H9 (cell line): Measurements from ENCODE around the gene CD28. TPM values are rescaled to one million over a fixed set of nuclear protein-coding genes. Genes with fewer than 3 reads are reported as not detected.

Source experiments
- DNase-seq: peaks from one replicate; pipeline ENCODE4 v3.0.0-alpha.2; 2017
- H2AFZ ChIP-seq: one replicate; pipeline ENCODE4 v1.6.1; 2013; ENCODE audit warnings: mild to moderate bottlenecking, low read length, control low read depth, moderate library complexity
- H2AK5ac ChIP-seq: 2 replicates; pipeline ENCODE4 v1.6.1; 2013; ENCODE audit warnings: low read length, control low read depth, mixed read lengths; ENCODE audit not compliant: insufficient read length
- H2BK120ac ChIP-seq: one replicate; pipeline ENCODE4 v1.6.1; 2013; ENCODE audit warnings: low read depth, mild to moderate bottlenecking, low read length, control low read depth, inconsistent platforms; ENCODE audit not compliant: poor library complexity, severe bottlenecking
- H2BK12ac ChIP-seq: 2 replicates; pipeline ENCODE4 v1.6.1; 2013; ENCODE audit warnings: low read length, control low read depth, mixed read lengths, low read depth; ENCODE audit not compliant: insufficient read length
- H2BK15ac ChIP-seq: 2 replicates; pipeline ENCODE4 v1.6.1; 2013; ENCODE audit warnings: low read depth, low read length, control low read depth
- H2BK20ac ChIP-seq: one replicate; pipeline ENCODE4 v1.6.1; 2013; ENCODE audit warnings: low read depth, mild to moderate bottlenecking, low read length, control low read depth, inconsistent platforms; ENCODE audit not compliant: poor library complexity, severe bottlenecking
- H2BK5ac ChIP-seq: 2 replicates; pipeline ENCODE4 v1.6.1; 2013; ENCODE audit warnings: low read length, control low read depth, mixed read lengths; ENCODE audit not compliant: insufficient read length
- H3K14ac ChIP-seq: 2 replicates; pipeline ENCODE4 v1.6.1; 2013; ENCODE audit warnings: low read length, control low read depth; ENCODE audit not compliant: insufficient read depth
- H3K18ac ChIP-seq: 2 replicates; pipeline ENCODE4 v1.6.1; 2013; ENCODE audit warnings: low read depth, mild to moderate bottlenecking, mixed read lengths, low read length, control low read depth; ENCODE audit not compliant: insufficient read length
- H3K23ac ChIP-seq: 2 replicates; pipeline ENCODE4 v1.6.1; 2013; ENCODE audit warnings: low read length, control low read depth, mixed read lengths, low read depth; ENCODE audit not compliant: insufficient read length
- H3K23me2 ChIP-seq: 2 replicates; pipeline ENCODE4 v1.6.1; 2013; ENCODE audit warnings: low read depth, mild to moderate bottlenecking, mixed read lengths, low read length, control low read depth; ENCODE audit not compliant: insufficient read length, poor library complexity, severe bottlenecking
- H3K27ac ChIP-seq: 2 replicates; pipeline ENCODE4 v1.5.1; 2013; ENCODE audit warnings: low read length, control low read depth, mixed read lengths, low read depth; ENCODE audit not compliant: insufficient read length
- H3K27me3 ChIP-seq: 2 replicates; pipeline ENCODE4 v1.6.1; 2013; ENCODE audit warnings: low read length, control low read depth, inconsistent platforms; ENCODE audit not compliant: insufficient read depth
- H3K4ac ChIP-seq: 2 replicates; pipeline ENCODE4 v1.6.1; 2013; ENCODE audit warnings: low read depth, mild to moderate bottlenecking, control low read depth, inconsistent platforms, low read length, moderate library complexity
- H3K4me1 ChIP-seq: 2 replicates; pipeline ENCODE4 v1.6.1; 2013; ENCODE audit warnings: low read length, control low read depth, inconsistent platforms; ENCODE audit not compliant: insufficient read depth
- H3K4me2 ChIP-seq: 2 replicates; pipeline ENCODE4 v1.6.1; 2013; ENCODE audit warnings: low read length, control low read depth, mixed read lengths; ENCODE audit not compliant: insufficient read length, insufficient read depth
- H3K56ac ChIP-seq: 2 replicates; pipeline ENCODE4 v1.6.1; 2013; ENCODE audit warnings: low read depth, mild to moderate bottlenecking, mixed read lengths, low read length, control low read depth; ENCODE audit not compliant: insufficient read length
- H3K79me1 ChIP-seq: 2 replicates; pipeline ENCODE4 v1.6.1; 2013; ENCODE audit warnings: low read depth, mild to moderate bottlenecking, moderate library complexity, low read length, control low read depth, inconsistent platforms; ENCODE audit not compliant: insufficient read depth, poor library complexity, severe bottlenecking
- H3K79me2 ChIP-seq: 2 replicates; pipeline ENCODE4 v1.6.1; 2013; ENCODE audit warnings: low read length, control low read depth, inconsistent platforms; ENCODE audit not compliant: insufficient read depth
- H3K9ac ChIP-seq: 2 replicates; pipeline ENCODE4 v1.6.1; 2013; ENCODE audit warnings: low read length, control low read depth, mixed read lengths; ENCODE audit not compliant: insufficient read length; ENCODE audit errors: extremely low read depth
- H3K9me3 ChIP-seq: one replicate; pipeline ENCODE4 v1.6.1; 2013; ENCODE audit warnings: low read depth, low read length, inconsistent platforms; ENCODE audit not compliant: control insufficient read depth
- H3T11ph ChIP-seq: one replicate; pipeline ENCODE4 v1.6.1; 2013; ENCODE audit warnings: mild to moderate bottlenecking, low read length, control low read depth, inconsistent platforms
- H4K20me1 ChIP-seq: one replicate; pipeline ENCODE4 v1.6.1; 2013; ENCODE audit not compliant: control insufficient read depth, insufficient read length, insufficient read depth
- H4K5ac ChIP-seq: 2 replicates; pipeline ENCODE4 v1.6.1; 2013; ENCODE audit warnings: low read depth, mild to moderate bottlenecking, mixed read lengths, low read length, control low read depth; ENCODE audit not compliant: insufficient read length
- H4K8ac ChIP-seq: replicated peaks from 2 replicates; pipeline ENCODE4 v1.6.1; 2013; ENCODE audit warnings: low read length, control low read depth, mixed read lengths, low read depth; ENCODE audit not compliant: insufficient read length
- H4K91ac ChIP-seq: 2 replicates; pipeline ENCODE4 v1.6.1; 2013; ENCODE audit warnings: low read depth, mild to moderate bottlenecking, moderate library complexity, mixed read lengths, low read length, control low read depth; ENCODE audit not compliant: insufficient read length
- H3K27ac Mint-ChIP-seq, 3 experiments: 2 replicates in 2 of 3; 3 replicates in 1 of 3; pipeline ENCODE4 v1.8.0; 2020 to 2021; ENCODE audit warnings: mixed read lengths in 3 of 3, mild to moderate bottlenecking in 1 of 3, moderate library complexity in 1 of 3
- H3K27me3 Mint-ChIP-seq: 2 replicates; pipeline ENCODE4 v1.8.0; 2021; ENCODE audit warnings: low read depth, mild to moderate bottlenecking, moderate library complexity, mixed read lengths
- H3K36me3 Mint-ChIP-seq, 3 experiments: 2 replicates in 2 of 3; 3 replicates in 1 of 3; pipeline ENCODE4 v1.8.0; 2020 to 2021; ENCODE audit warnings: low read depth in 3 of 3, mixed read lengths in 3 of 3; ENCODE audit not compliant: insufficient read depth in 1 of 3
- H3K4me1 Mint-ChIP-seq, 2 experiments: 2 replicates each; pipeline ENCODE4 v1.8.0; 2020; ENCODE audit warnings: mixed read lengths in 2 of 2
- H3K4me3 Mint-ChIP-seq, 2 experiments: 2 replicates in 1 of 2; 3 replicates in 1 of 2; pipeline ENCODE4 v1.8.0; 2020 to 2021; ENCODE audit warnings: mild to moderate bottlenecking in 2 of 2, mixed read lengths in 2 of 2, moderate library complexity in 1 of 2
- H3K9me3 Mint-ChIP-seq, 2 experiments: 2 replicates in 1 of 2; 3 replicates in 1 of 2; pipeline ENCODE4 v1.8.0; 2020; ENCODE audit warnings: mild to moderate bottlenecking in 2 of 2, mixed read lengths in 2 of 2, moderate library complexity in 1 of 2
- total RNA-seq: library from RNA; stranded (reverse); gene quantifications from 2 replicates; pipeline ENCODE4 v1.2.1, GENCODE V29; 2021
- TF ChIP-seq, protein P1 (sequence below): fragments of 200-600 bp; sonication (generic); conservative IDR thresholded peaks from 3 replicates; pipeline ENCODE4 v1.8.0; 2021; ENCODE audit warnings: antibody characterized with exemption, mild to moderate bottlenecking

The CD28 gene
- total RNA-seq, 1 experiment from 2014 or later: not detected

DNA sequence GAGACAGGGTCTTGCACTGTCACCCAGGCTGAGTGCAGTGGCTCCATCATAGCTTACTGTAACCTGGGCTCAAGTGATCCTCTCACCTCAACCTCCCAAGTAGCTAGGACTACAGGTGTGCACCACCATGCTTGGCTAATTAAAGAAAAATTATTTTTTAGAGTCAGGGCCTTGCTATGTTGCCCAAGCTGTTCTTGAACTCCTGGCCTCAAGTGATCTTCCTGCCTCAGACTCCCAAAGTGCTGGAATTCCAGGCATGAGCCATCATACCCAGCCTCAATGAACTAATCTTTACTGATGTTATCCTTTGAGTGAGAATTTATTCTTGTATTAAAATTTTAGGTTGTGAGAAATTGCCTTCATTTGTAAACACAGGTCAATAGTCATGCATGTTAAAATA lies 27.0 kb upstream of the CD28 start:
- H3K27me3 ChIP-seq: no peaks in the 10 kb centered on the region
- no peak overlapping the region for H2AK5ac ChIP-seq
- Mint-ChIP-seq H3K9me3 (no peaks in the 10 kb centered on the region), H3K4me3 (no peak overlapping the region), H3K27ac (no peak overlapping the region), H3K27me3 (peaks cover 4% of the 10 kb centered on the region), H3K4me1 (peaks cover 0 to 5% of the 10 kb centered on the region in 2 experiments; a peak in 1 of 4 replicates), H3K36me3 (no peaks in the 10 kb centered on the region)
- no peak overlapping the region for H3K9ac ChIP-seq
- TF ChIP-seq, protein P1, sequence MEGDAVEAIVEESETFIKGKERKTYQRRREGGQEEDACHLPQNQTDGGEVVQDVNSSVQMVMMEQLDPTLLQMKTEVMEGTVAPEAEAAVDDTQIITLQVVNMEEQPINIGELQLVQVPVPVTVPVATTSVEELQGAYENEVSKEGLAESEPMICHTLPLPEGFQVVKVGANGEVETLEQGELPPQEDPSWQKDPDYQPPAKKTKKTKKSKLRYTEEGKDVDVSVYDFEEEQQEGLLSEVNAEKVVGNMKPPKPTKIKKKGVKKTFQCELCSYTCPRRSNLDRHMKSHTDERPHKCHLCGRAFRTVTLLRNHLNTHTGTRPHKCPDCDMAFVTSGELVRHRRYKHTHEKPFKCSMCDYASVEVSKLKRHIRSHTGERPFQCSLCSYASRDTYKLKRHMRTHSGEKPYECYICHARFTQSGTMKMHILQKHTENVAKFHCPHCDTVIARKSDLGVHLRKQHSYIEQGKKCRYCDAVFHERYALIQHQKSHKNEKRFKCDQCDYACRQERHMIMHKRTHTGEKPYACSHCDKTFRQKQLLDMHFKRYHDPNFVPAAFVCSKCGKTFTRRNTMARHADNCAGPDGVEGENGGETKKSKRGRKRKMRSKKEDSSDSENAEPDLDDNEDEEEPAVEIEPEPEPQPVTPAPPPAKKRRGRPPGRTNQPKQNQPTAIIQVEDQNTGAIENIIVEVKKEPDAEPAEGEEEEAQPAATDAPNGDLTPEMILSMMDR: no peak
- H3K14ac ChIP-seq: no peak overlapping the region
- no peaks in the 10 kb centered on the region for H3K79me1 ChIP-seq
- H2AFZ ChIP-seq: no peak overlapping the region
- H3T11ph ChIP-seq: no peak overlapping the region
- H2BK12ac ChIP-seq: no peak overlapping the region
- H4K5ac ChIP-seq: no peak overlapping the region
- no peaks in the 10 kb centered on the region for H3K79me2 ChIP-seq
- no peak overlapping the region for H3K23ac ChIP-seq
- H3K4me2 ChIP-seq: no peak overlapping the region
- no peak for DNase-seq
- H3K4ac ChIP-seq: no peak overlapping the region
- no peak overlapping the region for H2BK5ac ChIP-seq
- H4K8ac ChIP-seq: no peak overlapping the region
- no peak overlapping the region for H3K18ac ChIP-seq
- no peaks in the 10 kb centered on the region for H4K20me1 ChIP-seq
- H3K23me2 ChIP-seq: no peaks in the 10 kb centered on the region
- H3K9me3 ChIP-seq: no peaks in the 10 kb centered on the region
- no peaks in the 10 kb centered on the region for H3K4me1 ChIP-seq
- H2BK15ac ChIP-seq: no peak overlapping the region
- H2BK20ac ChIP-seq: no peak overlapping the region
- H3K56ac ChIP-seq: no peak overlapping the region
- no peak overlapping the region for H3K27ac ChIP-seq
- H4K91ac ChIP-seq: no peak overlapping the region
- H2BK120ac ChIP-seq: no peak overlapping the region
